HG03521 (cell line): ENCODE data around the gene PPP1R3F.
"Not testable (repeated sequence)": the region's sequence is repeated elsewhere in the genome, so short reads cannot be mapped to it uniquely, and the experiment has no call there.

Experiments
- ATAC-seq: cut with Tn5 transposase; IDR thresholded peaks from one replicate; pipeline ENCODE4 v1.9.1; 2021; ENCODE audit warnings: mild to moderate bottlenecking, moderate library complexity; ENCODE audit not compliant: unreplicated experiment

The PPP1R3F gene

DNA sequence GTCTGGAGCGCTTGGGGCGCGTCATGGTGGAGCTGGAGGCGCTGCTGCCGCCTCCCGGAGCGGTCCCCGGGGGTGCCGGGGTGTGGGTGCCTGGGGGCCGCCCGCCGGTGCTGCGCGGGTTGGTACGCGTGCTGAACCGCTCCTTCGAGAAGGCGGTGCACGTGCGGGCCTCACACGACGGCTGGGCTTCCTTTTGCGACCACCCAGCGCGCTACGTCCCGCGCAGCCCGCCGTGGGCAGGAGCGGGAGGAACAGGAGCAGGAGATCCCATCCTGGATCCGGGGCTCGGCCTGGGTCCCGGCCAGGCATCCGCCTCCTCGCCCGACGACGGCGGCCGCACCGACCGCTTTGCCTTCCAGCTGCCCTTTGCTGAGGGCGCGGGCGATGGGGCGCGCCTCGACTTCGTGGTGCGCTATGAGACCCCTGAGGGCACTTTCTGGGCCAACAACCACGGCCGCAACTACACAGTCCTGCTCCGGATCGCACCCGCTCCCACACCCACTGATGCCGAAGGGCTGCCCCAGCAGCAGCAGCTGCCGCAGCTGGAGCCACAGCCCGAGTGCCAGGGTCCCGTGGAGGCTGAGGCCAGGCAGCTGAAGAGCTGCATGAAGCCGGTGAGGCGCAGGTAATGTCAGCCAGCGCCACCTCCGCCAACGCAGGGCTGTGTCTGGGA, 792 bp downstream of the PPP1R3F start:
- no peak for ATAC-seq

GRCh38 chrX:49271341-49271740, 1.7 kb downstream of the PPP1R3F start:
- no peak for ATAC-seq

- ATAC-seq = no peak
Measured at GRCh38 chrX:49272421-49272820, 2.8 kb downstream of the PPP1R3F start.

DNA sequence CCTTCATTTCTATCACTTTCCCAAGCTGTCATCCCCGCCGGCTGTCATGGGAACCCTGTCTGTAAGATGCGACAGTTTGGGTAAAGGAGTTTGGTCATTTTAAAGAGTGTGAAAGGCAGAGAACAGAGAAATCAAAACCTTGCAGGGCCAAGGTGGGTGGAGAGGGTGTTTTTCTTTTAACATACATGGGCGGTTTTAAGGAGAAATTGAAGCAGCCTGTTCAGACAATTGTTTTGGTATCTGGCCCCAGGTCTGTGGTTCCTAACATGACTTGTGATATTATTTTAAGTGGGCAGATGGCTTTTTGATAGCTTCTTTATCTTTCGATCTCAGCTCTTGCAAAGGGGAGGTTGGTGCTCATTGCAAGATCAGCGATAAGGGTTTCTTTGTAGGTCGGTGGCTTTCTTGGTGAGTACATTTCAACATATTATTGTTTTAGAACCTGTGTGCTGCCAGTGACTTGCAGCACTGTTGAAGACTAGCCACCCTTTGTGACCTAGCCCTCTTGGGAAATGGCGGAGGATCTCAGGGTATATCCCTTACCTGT, 3.7 kb downstream of the PPP1R3F start:
- ATAC-seq = no peak

- ATAC-seq = no peak
Measured at GRCh38 chrX:49276207-49276606, 6.6 kb downstream of the PPP1R3F start.

DNA sequence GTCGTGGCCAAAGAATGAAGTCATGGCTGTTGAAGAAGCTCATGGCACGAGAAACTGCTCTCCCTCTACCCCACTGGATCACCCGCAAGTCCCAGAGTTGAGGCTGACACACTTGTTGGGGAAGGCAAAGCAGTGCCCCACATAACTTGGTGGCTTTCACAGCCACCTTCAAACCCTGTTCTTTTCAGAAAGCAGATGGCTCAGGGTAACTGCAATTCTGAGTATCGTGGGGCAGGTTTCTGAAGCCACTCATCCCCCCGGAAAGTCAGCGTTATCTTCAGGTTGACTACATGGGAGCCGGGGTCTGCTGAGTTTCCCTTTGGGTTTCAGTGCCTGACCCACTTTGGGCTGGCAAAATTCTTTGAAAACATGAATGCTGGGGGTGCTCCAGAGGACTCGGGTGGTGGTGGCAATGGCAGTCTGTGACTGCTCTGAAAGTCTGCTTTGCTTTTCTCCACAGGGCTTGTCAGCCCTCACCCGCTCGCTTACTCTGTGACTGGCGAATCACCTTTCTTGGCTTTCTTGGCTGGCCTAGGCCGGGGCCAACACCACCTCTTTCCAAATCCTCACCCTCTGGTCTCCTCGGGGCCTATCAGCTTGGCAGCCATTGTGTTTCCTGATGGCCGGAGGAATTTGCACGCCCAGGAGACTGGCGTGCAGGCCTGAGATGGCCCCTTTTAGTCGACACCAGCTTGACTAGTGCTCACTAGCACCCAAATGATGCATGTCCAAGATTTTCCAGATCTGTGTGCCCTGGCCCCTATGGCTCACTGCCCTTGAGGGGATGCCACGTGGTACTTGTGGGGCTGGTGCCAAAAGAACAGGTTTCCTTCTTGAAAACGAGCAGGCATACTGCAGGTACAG, 7.3 kb downstream of the PPP1R3F start:
- no peak for ATAC-seq

- ATAC-seq = no peak
Measured at GRCh38 chrX:49277535-49277830, 7.9 kb downstream of the PPP1R3F start.

- no peak for ATAC-seq
Measured at GRCh38 chrX:49278081-49278480, 8.5 kb downstream of the PPP1R3F start.

GRCh38 chrX:49282647-49283011, 13.0 kb downstream of the PPP1R3F start:
- no peak for ATAC-seq

DNA sequence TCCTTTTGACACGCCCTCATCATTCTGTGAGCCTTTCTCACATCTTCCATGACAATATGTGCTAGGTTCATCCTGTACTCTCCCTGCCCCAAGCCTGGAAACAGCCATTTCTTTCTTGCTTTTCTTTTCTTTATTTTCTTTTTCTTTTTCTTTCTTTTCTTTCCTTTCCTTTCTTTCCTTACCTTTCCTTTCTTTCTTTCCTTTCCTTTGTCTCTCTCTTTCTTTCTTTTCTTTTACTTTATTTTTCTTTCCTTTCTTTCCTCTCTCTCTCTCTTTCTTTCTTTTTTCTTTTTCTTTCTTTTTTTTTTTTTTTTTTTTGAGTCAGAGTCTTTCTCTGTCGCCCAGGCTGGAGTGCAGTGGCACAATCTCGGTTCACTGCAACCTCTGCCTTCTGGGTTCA, 14.6 kb downstream of the PPP1R3F start:
- ATAC-seq = no peak

- ATAC-seq = no peak
Measured at GRCh38 chrX:49286136-49286535, 16.5 kb downstream of the PPP1R3F start.

GRCh38 chrX:49286581-49286980, 17.0 kb downstream of the PPP1R3F start:
- ATAC-seq = no peak

- ATAC-seq = no peak
Measured at GRCh38 chrX:49287665-49288064, 18.1 kb downstream of the PPP1R3F start.

DNA sequence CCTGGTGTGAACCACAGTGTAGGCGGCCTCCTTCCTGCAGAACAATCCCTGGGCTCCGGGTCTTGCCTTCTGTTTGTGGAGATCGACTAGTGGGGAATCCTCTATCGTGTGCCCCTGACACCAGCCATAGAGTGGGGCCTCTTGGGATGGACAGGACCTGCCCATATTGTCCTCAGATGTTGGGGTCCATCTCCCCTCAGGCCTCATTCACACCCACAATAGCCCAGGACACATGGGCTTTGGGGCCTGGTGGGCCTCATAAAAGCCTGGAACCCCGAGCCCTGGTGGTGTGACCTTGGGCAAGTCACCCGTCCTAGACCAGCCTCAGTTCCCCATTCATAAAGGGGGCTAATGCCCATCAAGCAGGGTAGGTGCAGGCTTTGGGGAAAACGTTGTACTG, 20.6 kb downstream of the PPP1R3F start:
- no peak for ATAC-seq

DNA sequence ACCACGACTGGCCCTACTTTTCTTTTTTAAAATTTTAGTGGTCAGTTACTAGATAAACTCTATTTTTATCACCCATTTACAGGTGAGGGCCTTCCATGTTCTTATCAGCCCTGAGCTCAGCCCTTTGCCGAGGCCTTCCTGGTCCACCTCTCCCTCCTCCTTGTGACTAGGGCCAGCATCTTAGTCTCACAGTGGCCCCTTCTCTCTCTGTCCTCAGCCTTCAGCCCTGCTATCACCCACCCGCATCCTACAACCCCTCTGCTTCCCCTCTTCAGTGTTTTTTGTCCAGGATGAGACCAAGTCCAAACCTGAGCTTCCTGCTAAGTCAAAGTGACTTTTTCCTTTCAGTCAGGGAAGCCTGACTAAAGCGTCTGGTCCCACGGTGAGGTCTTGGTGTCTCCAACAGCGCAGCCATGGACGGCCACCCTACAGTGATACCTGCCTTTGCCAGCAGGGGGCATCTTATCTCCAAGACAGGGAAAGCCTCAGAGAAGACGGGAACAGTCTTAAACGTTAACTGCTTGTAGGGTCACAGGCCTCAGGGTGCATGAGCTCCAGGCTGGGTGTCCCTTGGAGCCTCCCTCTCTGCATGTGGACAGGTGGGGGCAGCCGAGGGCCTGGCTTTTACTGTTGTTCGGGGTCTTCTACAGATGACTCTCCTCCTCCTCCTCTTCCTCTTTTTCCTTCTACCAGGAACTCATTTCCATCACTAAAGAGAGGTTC, 22.2 kb downstream of the PPP1R3F start:
- ATAC-seq = no peak

- no peak for ATAC-seq
Measured at GRCh38 chrX:49292400-49293362, 23.1 kb downstream of the PPP1R3F start.

DNA sequence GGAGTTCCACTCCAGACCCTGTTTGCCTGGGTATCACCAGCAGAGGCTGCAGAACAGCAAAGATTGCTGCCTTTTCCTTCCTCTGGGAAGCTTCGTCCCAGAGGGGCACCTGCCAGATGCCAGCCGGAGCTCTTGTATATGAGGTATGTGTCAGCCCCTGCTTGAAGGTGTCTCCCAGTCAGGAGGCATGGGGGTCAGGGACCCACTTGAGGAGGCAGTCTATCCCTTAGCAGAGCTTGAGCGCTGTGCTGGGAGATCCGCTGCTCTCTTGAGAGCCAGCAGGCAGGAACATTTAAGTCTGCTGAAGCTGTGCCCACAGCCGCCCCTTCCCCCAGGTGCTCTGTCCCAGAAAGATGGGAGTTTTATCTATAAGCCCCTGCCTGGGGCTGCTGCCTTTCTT, 29.7 kb downstream of the PPP1R3F start:
- not testable (repeated sequence) for ATAC-seq

DNA sequence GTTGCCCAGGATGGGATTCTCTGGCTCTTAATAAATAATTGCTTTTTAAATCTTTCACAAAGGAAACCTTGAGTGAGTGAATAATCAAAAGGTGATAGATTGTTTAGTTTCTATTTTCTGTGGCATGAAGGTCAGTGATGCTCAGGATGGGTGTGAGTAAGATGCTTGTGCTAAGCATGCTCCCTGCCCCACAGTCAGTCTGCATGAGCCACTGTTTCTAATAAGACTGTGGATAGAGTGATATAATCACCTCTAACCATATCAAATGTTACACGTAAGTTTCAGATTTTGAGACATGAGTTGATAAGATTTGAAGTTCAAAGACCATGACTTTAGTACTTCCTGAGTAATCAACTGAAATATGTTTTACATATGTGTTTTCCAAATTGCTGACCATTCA, 31.1 kb downstream of the PPP1R3F start:
- ATAC-seq = no peak

DNA sequence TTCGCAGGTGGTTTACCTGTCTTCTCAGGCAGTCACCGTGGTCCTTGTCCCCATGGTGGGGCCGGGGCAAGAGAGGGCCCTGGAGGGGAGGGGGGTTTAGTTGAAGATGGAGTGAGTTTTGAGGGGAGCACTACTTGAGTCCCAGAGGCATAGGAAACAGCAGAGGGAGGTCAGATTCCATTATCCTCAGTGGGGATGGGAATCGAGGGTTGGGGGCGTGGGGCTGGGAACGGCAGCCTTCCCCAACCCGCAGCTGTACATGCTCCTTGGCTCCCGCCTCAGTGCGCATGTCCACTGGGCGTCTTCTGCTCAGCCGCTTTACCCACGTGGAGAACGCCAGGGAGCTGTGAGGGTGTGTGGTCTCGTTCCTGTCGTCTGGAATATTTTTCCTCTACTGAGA, 33.8 kb downstream of the PPP1R3F start, which contains the start of gene GAGE10:
Gene GAGE10 (plus strand): TSS at position 301 of the 400 bp plus-strand sequence. CDS start 1,214 bp downstream, outside the sequence.
- no peak for ATAC-seq

GRCh38 chrX:49307775-49308174, 38.2 kb downstream of the PPP1R3F start:
- not testable (repeated sequence) for ATAC-seq
